Prostate gland (tissue), 2 donors: ENCODE data around the gene PODXL2.

Experiments
- POLR2A ChIP-seq: fragments of 450-650 bp; IDR thresholded peaks from one replicate; pipeline ENCODE4 v1.6.1; 2016; ENCODE audit warnings: antibody characterized with exemption, mild to moderate bottlenecking
- TF ChIP-seq, protein P1 (sequence below), 4 experiments: fragments of 200-600 bp in 2 of 4; fragments of 450-650 bp in 2 of 4; sonication (generic) in 2 of 4; IDR thresholded peaks; 1 replicate in 3 of 4; 2 replicates in 1 of 4; pipeline ENCODE4 v1.5.1; 2016 to 2019; ENCODE audit warnings: antibody characterized with exemption in 4 of 4, mild to moderate bottlenecking in 2 of 4, moderate library complexity in 2 of 4

DNA sequence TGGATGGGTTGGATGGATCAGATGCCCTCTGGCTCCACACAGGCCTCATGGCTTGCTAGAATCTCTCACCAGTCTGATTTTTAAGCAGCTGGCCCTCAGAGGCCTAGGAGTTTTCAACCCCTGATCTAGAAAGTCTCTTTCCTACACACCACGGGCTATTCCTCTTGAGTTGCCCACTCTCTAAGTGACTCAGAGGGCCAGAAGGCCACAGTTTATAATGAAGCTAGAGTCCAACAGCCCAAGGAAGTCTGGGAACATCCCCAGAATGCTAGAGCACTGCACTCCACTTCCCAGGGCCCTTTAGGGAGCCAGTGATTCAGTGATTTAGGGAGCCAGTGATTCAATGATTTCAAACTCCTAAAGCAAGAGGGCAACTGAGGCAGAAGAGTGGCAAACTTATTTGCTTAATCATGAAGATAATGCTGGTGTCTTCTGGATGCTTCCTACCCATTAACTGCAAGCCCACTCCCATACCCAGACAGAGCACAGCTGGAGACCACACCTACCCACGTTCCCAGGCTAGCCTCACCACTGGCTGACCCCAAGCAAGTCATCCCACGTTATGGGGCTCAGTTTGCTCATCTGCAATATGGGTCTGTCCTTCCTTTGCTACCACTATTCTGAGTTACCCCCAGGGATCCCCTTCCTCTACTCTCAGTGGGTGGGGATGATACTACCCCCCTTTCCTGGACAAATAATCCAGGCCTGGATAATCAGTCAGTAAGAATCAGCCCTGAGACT is 80.5 kb downstream of the PODXL2 start:
- TF ChIP-seq, protein P1, sequence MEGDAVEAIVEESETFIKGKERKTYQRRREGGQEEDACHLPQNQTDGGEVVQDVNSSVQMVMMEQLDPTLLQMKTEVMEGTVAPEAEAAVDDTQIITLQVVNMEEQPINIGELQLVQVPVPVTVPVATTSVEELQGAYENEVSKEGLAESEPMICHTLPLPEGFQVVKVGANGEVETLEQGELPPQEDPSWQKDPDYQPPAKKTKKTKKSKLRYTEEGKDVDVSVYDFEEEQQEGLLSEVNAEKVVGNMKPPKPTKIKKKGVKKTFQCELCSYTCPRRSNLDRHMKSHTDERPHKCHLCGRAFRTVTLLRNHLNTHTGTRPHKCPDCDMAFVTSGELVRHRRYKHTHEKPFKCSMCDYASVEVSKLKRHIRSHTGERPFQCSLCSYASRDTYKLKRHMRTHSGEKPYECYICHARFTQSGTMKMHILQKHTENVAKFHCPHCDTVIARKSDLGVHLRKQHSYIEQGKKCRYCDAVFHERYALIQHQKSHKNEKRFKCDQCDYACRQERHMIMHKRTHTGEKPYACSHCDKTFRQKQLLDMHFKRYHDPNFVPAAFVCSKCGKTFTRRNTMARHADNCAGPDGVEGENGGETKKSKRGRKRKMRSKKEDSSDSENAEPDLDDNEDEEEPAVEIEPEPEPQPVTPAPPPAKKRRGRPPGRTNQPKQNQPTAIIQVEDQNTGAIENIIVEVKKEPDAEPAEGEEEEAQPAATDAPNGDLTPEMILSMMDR (IDR thresholded peaks at IDR 0.05), result no peak
- TF ChIP-seq POLR2A, result no peak
